ENCODE measurements around the gene FRZB.

FRZB gene

GRCh38 chr2:182866461-182867406 lies at the start of gene FRZB:
Gene FRZB, minus strand, starts transcription at chr2:182866637. Its CDS starts 85 bp downstream, at chr2:182866552.
- Histone ChIP-seq H3K9me3 (ENCODE audit: low read length) (no peaks in the 10 kb centered on the region), H4K20me1 (ENCODE audit: insufficient read depth, low read length) (no peaks in the 10 kb centered on the region), H3K4me1 (ENCODE audit: insufficient read depth, low read length, severe bottlenecking) (peaks cover 8% of the 10 kb centered on the region), H3K9ac (ENCODE audit: low read length) (no peak within 1 kb of the TSS), H3K9me2 (ENCODE audit: low read depth, low read length) (no peaks in the 10 kb centered on the region), H2AFZ (ENCODE audit: low read length) (no peak within 1 kb of the TSS), H3K79me2 (ENCODE audit: insufficient read depth, low read length) (no peaks in the 10 kb centered on the region), H3K27me3 (ENCODE audit: insufficient read depth, low read length) (no peaks in the 10 kb centered on the region), H3K4me3 (ENCODE audit: low read depth, low read length, poor library complexity, severe bottlenecking) (no peak within 1 kb of the TSS), H3K36me3 (ENCODE audit: insufficient read depth, low read length) (no peaks in the 10 kb centered on the region), H3F3A (ENCODE audit: insufficient read depth, low read length) (no peaks in the 10 kb centered on the region), H3K27ac (ENCODE audit: low read depth, low read length, poor library complexity, severe bottlenecking) (no peak within 1 kb of the TSS), H3K4me2 (ENCODE audit: low read length) (no peak within 1 kb of the TSS)
- no peak for TF ChIP-seq EZH2 (IDR thresholded peaks at IDR 0.05; ENCODE audit: borderline replicate concordance, low read length)
- TF ChIP-seq CTCF (IDR thresholded peaks at IDR 0.05; ENCODE audit: low read length), result no peak

- no peak for TF ChIP-seq EZH2 (IDR thresholded peaks at IDR 0.05; ENCODE audit: borderline replicate concordance, low read length)
- TF ChIP-seq CTCF (IDR thresholded peaks at IDR 0.05; ENCODE audit: low read length), result no peak
- H3K9me2 ChIP-seq (ENCODE audit: low read depth, low read length), result no peaks in the 10 kb centered on the region
- H3K27me3 ChIP-seq (ENCODE audit: insufficient read depth, low read length), result no peaks in the 10 kb centered on the region
- no peak overlapping the region for H3K4me2 ChIP-seq (ENCODE audit: low read length)
- H3K36me3 ChIP-seq (ENCODE audit: insufficient read depth, low read length), result no peaks in the 10 kb centered on the region
- no peak overlapping the region for H3K27ac ChIP-seq (ENCODE audit: low read depth, low read length, poor library complexity, severe bottlenecking)
- H3K4me1 ChIP-seq (ENCODE audit: insufficient read depth, low read length, severe bottlenecking), result no peaks in the 10 kb centered on the region
- H3F3A ChIP-seq (ENCODE audit: insufficient read depth, low read length), result no peaks in the 10 kb centered on the region
- no peaks in the 10 kb centered on the region for H3K9me3 ChIP-seq (ENCODE audit: low read length)
- H3K4me3 ChIP-seq (ENCODE audit: low read depth, low read length, poor library complexity, severe bottlenecking), result no peak overlapping the region
- no peaks in the 10 kb centered on the region for H3K79me2 ChIP-seq (ENCODE audit: insufficient read depth, low read length)
- H4K20me1 ChIP-seq (ENCODE audit: insufficient read depth, low read length), result no peaks in the 10 kb centered on the region
- no peak overlapping the region for H2AFZ ChIP-seq (ENCODE audit: low read length)
- no peak overlapping the region for H3K9ac ChIP-seq (ENCODE audit: low read length)
Measured at GRCh38 chr2:182915369-182916326, 49.2 kb upstream of the FRZB start.

- no peaks in the 10 kb centered on the region for H3K79me2 ChIP-seq (ENCODE audit: insufficient read depth, low read length)
- H4K20me1 ChIP-seq (ENCODE audit: insufficient read depth, low read length), result no peaks in the 10 kb centered on the region
- no peak overlapping the region for H3K4me2 ChIP-seq (ENCODE audit: low read length)
- no peaks in the 10 kb centered on the region for H3K27me3 ChIP-seq (ENCODE audit: insufficient read depth, low read length)
- no peak overlapping the region for H2AFZ ChIP-seq (ENCODE audit: low read length)
- no peak overlapping the region for H3K4me3 ChIP-seq (ENCODE audit: low read depth, low read length, poor library complexity, severe bottlenecking)
- H3K9me3 ChIP-seq (ENCODE audit: low read length), result no peaks in the 10 kb centered on the region
- no peak overlapping the region for H3K9ac ChIP-seq (ENCODE audit: low read length)
- no peaks in the 10 kb centered on the region for H3K4me1 ChIP-seq (ENCODE audit: insufficient read depth, low read length, severe bottlenecking)
- TF ChIP-seq CTCF (IDR thresholded peaks at IDR 0.05; ENCODE audit: low read length) (no peak), EZH2 (IDR thresholded peaks at IDR 0.05; ENCODE audit: borderline replicate concordance, low read length) (no peak)
- H3K27ac ChIP-seq (ENCODE audit: low read depth, low read length, poor library complexity, severe bottlenecking), result no peak overlapping the region
- H3K36me3 ChIP-seq (ENCODE audit: insufficient read depth, low read length), result no peaks in the 10 kb centered on the region
- no peaks in the 10 kb centered on the region for H3F3A ChIP-seq (ENCODE audit: insufficient read depth, low read length)
- H3K9me2 ChIP-seq (ENCODE audit: low read depth, low read length), result no peaks in the 10 kb centered on the region
Measured at GRCh38 chr2:182914852-182915251, 48.4 kb upstream of the FRZB start.

All from OCI-LY1 (cell line).